Muscle of back (tissue), 11 donors: ENCODE data around the gene LRRC75A. TPM values are rescaled to one million over a fixed set of nuclear protein-coding genes. Genes with fewer than 3 reads are reported as not detected.

Source experiments
- DNase-seq, 3 donors: peaks; one replicate each; pipeline versions ENCODE4 v3.0.0 to v3.0.0-alpha.2; 2013
- polyA plus RNA-seq, 10 donors: library from polyadenylated mRNA; unstranded; fragments of 120-200 nt; gene quantifications; one replicate each; pipeline ENCODE4 v1.2.1, GENCODE V29; 2013; ENCODE audit not compliant: insufficient read length in 10 of 10

The LRRC75A gene
- polyA plus RNA-seq, 10 donors = 5.8 to 9.3 (median 6.7) TPM

DNA sequence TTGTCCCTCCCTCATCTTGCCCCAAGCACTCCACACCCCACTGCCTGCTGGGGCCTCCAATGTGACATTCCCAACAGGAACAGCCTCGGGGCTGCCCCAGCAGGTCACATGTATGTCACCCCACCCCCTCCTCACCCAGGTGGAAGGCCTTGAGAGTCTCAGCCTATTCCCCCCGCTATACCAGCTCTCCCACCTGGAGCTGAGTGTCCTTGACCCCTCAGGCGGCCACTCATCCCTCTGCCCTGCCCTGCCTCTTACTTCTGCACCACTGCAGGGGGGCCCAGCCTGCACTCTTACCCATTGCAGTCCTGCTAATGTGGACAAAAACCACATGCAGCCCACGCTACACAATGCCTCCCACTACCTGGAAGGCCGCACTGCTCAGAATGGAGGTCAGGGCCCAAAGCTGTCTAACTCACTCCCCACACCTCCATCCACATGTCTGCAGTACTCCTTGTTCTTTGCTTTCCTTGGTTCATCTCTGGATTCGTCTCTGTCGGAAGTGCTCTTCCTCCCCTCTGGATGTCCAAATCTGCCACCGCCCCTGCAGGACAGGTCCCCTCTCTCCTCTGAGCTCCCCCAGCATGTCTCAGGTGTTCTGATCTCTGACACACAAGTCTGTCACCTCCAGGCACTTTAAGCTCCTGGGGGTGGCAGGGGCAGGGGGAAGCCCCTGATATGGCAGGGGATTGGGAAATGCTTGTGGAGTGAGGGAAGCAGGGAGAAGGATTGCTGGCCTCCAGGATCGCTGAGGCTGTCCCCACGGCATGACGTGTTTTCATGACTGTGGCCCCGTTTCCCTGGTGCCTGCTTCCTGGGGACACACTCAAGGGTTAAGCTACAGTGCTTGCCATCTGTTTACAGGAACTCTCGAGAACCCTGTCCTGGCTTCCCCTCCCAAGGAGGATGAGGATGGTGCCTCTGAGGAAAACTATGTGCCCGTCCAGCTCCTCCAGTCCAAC is 55.8 kb downstream of the LRRC75A start:
- DNase-seq = no peak

DNA sequence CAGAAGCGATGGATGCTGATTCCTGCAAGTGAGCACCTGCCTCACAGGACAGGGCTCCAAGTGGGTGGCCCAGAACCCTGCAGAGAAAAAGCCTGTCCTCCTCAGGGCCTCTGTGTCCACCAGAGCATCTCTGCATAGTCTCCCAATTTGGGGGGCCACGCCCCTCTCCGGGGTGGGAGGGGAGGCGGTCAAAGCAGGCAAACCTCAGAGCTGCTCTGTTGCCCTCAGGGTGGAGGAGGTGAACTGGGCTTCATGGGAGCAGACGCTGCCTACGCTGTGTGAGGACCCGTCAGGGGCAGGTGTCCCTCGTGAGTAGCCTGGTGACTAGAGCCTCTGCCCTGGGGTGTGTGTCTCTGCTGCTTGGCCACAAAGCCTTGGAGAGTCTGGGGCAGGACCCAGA is 57.3 kb downstream of the LRRC75A start:
- DNase-seq = no peak

DNA sequence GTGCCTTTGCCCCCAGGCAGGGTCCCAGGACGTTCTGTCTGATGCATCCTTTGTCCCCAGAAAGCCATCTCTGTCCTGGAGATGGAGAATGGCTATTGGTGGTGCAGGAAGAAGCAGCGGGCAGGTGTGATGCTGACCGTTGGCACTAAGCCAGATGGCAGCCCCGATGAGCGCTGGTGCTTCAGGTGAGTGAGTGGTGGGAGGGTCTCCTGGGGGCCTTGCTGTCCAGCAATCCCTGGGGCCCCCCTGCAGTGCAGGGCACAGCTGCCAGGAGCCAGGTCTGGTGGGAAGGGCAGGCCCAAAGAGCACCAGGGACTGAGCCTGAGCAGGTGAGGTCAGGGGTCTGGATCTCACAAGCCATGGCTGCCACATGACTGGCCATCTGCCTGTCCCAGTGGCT is 58.5 kb downstream of the LRRC75A start:
- no peak for DNase-seq

DNA sequence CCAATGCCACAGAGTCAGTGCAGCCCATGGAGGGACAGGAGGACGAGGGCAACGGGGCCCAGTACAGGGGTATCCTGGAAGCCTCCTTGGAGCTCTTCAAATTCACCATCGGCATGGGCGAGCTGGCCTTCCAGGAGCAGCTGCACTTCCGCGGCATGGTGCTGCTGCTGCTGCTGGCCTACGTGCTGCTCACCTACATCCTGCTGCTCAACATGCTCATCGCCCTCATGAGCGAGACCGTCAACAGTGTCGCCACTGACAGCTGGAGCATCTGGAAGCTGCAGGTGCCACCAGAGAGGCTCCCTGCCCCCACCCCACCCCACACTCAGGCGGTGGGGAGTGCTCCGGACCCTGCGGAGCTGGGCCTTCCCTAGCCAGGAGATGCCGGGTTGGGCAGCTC is 60.0 kb downstream of the LRRC75A start:
- DNase-seq = no peak

DNA sequence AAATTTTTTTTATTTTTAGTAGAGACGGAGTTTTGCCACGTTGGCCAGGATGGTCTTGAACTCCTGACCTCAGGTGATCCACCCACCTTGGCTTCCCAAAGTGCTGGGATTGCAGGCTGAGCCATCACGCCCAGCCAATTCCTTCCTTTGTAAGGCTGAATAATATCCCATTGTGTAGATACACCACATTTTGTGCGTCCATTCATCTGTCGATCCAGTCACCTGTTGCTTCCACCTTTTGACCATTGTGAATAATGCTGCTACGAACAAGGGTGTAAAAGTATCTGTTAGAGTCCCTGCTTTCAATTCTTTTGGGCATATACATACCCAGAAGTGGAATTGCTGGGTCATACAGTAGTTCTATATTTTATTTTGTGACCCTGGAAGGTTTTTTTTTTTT is 61.3 kb downstream of the LRRC75A start:
- no peak for DNase-seq

DNA sequence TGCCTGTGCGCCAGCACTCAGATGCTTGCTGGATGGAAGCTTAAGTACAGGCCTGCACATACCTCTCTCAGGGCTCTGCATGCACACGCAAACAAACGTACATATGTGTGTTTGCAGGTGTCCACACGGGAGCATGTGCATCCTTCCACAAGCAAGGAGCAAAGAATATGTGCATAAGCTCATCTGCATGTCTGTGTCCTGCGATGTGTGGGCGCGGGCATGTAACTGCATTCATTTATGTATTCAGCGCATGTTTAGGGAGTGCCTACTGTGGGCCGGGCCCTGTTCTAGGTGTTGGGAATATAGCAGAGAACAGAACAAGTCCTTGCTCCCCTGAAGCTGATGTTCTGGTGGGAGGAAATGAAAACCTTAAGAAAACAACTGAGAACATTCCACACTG is 62.9 kb downstream of the LRRC75A start:
- no peak for DNase-seq

DNA sequence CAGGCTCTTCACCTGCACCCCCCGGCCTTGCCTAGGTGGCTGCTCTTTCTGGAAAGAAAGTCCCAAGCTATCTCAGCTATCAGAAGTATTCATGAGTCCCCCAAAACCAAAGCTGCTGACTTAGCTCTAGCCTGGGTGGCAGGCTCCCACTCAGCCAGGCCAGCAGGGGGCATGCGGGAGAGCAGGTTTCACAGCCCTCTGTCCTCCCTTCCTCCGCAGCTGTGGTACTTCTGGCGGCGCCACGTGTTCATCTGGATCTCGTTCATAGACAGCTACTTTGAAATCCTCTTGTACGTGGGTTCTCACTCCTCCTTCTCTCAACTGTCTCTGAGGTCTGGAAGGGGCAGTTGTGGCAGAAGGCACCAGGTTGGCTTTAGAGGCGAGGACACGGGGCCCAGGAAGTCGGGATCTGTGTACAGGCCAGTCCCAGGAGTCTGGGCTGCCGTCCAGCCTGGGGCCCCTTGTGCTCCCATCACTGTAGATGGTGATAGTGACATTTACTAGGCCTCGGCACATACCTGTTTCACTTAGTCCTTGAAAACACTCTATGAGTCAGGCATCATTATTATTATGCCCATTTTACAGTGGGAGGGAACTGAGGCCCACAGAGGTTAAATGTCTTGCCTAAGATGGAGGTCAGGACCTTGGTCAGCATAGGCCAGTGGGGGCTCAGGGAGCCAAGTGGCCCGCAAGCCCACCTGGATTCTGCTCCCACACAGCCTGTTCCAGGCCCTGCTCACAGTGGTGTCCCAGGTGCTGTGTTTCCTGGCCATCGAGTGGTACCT is 63.7 kb downstream of the LRRC75A start:
- DNase-seq = peak in 2 of 3 donors; percentile 46 to 67

DNA sequence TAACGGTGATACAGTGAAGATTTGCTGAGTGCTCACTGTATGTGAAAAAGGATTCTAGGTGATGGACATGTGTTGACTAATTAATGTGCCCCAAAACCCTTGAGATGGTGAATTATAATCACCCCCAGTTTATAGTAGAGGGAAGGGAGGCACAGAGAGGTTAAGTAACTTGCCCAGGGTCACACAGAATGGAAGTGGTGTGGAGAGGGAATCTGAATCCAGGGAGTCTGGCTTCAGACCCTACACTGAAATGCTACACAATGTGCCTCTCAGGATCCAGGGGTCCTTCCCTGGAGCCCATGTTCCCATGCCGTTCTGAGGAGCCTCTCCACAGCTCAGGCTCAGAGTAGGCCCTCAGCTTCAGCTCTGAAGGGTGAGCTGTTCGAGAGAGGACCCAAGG is 65.0 kb downstream of the LRRC75A start:
- DNase-seq = no peak

DNA sequence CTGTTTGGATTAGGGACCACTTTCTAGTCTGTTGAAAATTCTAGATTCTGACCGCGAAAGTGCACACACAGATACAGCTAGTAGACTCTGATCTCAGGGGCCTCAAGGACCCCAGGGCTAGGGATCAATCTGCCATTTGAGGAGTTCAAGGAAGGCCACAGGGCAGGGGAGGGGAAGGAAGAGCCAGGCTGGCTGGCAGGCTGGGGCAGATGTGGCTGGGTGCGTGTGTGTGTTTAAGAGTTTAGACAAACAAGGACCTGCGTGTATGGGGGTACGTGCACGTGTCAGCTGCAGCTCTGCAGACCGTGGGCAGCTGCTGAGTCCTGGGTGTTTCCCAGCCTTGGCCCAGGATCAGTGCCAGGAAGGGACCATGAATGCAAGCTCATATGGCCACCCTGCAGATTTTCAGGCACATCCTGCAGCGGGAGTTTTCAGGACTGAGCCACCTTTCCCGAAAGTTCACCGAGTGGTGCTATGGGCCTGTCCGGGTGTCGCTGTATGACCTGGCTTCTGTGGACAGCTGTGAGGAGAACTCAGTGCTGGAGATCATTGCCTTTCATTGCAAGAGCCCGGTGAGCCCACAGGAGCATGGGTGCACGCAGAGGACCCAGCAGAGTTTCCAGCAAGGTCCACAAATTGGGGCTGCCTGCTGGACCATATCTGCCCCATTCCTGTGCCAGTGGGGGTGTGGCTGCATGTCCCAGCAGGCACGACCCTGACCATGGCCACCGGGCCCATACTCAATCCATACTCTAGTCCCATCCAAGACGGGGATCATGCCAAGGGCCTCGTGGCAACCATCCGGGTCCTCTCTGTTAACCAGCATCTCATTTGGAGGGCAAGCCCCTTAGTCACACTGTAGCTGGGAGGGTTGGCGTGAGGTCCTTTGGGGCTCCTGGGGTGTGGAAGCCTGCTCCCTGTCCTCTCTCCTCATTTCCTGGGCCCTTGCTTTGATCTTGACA is 66.0 kb downstream of the LRRC75A start:
- peak in 1 of 3 donors; percentile 52 for DNase-seq

DNA sequence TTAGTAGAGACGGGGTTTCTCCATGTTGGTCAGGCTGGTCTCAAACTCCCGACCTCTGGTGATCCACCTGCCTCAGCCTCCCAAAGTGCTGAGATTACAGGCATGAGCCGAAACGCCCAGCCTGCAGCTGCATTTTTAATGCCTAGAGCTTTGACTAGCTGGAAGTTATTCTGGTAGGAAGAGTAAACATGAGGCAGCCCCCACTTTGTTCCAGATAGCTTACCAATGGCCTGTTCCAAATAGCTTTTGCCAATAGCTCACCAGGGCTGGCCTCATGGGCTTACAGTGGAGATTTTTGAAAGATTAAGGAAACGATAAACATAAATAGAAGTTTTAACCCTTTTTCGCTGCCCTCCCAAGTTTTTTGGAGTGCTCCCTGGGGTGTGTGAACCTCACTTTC is 66.8 kb downstream of the LRRC75A start:
- DNase-seq = no peak

DNA sequence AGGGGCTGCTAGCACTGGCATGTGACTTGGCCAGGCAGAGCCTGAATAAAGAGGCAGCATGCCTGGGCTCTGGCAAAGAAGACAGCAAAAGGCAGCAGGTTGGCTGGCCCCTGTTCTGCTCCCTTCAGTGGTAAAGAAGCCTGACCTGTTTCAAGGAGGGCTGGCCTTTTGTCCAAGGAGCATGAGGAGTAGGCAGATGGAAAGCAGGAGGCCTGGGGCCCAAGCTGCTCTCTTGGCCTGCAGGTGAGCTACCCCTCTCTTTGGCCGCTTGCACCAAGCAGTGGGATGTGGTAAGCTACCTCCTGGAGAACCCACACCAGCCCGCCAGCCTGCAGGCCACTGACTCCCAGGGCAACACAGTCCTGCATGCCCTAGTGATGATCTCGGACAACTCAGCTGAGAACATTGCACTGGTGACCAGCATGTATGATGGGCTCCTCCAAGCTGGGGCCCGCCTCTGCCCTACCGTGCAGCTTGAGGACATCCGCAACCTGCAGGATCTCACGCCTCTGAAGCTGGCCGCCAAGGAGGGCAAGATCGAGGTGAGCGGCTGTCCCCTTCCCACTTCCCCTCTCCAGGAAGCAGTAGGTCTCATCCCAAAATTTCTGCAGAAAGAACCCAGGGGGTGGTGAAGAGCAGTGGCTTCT is 68.6 kb downstream of the LRRC75A start:
- no peak for DNase-seq

DNA sequence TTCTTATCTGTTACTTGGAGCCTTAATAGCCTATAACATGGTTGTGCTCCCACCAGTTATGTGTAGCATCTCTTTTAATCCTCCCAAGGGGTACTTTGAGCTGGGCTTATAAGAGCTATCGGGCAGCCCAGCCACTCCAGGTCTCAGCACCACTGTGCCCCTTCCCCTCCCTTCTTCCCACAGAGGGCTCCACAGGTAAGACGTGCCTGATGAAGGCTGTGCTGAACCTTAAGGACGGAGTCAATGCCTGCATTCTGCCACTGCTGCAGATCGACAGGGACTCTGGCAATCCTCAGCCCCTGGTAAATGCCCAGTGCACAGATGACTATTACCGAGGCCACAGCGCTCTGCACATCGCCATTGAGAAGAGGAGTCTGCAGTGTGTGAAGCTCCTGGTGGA is 69.6 kb downstream of the LRRC75A start:
- DNase-seq = no peak

DNA sequence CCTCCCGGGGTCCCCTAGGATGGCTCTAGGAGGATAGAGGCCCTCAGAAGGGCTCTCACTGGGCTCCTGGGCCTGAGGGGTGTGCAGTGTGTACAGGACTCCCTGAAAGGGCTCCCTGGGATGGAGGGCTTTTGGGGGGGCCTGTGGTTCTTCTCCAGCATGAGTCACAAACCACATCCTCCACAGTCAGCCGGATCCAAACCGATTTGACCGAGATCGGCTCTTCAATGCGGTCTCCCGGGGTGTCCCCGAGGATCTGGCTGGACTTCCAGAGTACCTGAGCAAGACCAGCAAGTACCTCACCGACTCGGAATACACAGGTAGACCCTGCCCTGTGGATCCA is 72.1 kb downstream of the LRRC75A start:
- DNase-seq = peak in 1 of 3 donors; percentile 57

DNA sequence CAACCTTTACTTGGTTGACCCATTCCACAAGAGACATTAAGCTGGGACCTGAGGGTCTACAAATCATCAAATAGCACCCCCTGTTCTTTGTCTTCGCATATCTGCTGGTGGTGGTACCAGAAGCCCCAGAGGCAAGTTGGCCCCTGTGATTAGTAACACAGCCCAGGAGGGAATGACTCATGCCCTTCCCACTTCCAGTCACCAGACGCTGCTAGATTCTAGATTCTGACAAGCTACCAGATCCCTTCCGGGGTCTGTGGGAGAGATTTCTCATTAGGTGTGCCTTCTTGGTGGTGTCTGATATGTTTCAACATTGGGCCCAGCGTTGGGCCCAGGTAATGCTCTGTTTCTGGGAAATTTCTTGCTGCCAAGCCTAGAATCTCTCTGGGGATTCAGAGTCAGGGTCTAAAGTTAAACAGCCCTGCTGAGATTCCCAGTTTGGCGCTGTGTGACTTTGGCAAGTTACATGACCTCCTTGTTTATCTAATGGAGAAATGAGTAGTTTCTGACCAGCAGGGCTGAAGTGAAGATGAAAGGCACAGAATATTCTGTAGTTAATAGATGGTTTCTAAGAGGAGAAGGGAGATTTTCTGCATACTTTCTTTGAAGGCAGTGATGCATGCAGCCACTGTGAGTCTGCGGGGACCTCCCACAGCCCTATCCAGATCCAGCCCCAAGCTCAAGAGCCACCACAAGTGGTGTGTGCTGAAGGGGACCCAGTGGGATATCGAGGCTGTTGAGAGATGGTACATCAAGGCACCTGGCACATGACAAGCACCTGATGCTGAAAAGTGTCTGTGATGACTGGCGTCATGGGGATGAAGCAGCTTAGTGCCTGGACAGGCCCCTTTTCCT is 72.7 kb downstream of the LRRC75A start:
- peak in 1 of 3 donors; percentile 73 for DNase-seq

DNA sequence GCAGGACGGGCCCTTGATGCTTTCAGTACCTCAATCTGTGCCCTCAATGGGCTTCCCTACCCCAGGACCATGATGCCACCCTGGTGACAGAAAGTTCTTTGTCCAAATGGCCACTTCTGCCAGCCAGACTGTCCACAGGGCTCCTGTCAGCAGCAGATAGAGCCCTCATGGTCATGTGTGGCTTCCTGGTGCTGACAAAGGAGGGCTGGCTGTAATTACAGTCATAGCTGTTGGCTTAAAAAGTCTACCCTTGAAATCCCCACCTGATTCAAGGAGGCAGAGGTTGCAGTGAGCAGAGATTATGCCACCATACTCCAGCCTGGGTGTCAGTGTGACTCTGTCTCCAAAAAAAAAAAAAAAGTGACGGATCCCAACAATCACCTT is 73.3 kb downstream of the LRRC75A start:
- no peak for DNase-seq

DNA sequence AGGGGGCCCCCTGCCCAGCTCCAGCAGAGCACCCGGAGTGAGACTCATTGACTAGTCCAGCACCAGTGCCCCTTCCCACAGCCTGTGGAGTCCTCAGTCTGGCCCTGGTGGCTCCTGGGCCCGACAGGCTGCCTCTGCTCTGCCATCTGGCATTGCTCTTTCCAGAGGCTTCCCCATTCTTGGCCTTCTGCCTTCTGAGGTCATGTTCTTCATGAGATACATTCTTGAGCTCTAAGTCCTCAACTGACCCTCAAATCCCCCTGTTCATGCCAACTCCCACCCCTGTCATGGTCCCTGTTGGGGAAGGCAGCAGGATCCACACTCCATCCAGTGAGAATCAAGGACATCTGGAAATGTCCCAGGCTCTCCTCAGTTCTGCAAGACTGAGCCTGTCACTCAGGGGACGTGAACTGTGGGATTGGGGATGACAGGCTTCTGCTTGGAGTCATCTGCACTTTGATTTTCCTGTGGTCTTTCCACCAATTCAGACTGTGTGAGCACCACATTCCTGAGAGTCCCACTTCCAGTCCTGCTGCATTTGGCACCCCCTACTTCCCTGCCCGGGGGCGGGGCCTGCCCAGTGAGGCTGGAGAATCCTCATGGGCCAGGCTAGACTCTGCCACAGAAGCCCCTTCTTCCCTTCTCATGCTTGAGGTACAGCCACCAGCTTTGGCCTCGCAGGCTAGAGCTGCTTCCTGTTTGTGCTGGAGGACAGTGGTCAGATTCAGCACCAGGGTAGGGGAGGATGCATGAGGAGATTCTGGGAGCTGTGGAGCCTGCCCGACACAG is 73.9 kb downstream of the LRRC75A start:
- DNase-seq = no peak

DNA sequence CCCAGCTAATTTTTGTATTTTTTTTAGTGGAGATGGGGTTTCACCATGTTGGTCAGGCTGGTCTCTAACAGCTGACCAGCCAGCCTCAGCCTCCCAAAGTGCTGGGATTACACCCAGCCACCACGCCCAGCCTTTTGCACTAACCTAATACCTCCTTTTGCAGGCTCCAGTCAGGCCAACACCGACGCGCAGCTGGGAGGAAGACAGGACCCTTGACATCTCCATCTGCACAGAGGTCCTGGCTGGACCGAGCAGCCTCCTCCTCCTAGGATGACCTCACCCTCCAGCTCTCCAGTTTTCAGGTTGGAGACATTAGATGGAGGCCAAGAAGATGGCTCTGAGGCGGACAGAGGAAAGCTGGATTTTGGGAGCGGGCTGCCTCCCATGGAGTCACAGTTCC is 74.6 kb downstream of the LRRC75A start:
- DNase-seq = no peak

DNA sequence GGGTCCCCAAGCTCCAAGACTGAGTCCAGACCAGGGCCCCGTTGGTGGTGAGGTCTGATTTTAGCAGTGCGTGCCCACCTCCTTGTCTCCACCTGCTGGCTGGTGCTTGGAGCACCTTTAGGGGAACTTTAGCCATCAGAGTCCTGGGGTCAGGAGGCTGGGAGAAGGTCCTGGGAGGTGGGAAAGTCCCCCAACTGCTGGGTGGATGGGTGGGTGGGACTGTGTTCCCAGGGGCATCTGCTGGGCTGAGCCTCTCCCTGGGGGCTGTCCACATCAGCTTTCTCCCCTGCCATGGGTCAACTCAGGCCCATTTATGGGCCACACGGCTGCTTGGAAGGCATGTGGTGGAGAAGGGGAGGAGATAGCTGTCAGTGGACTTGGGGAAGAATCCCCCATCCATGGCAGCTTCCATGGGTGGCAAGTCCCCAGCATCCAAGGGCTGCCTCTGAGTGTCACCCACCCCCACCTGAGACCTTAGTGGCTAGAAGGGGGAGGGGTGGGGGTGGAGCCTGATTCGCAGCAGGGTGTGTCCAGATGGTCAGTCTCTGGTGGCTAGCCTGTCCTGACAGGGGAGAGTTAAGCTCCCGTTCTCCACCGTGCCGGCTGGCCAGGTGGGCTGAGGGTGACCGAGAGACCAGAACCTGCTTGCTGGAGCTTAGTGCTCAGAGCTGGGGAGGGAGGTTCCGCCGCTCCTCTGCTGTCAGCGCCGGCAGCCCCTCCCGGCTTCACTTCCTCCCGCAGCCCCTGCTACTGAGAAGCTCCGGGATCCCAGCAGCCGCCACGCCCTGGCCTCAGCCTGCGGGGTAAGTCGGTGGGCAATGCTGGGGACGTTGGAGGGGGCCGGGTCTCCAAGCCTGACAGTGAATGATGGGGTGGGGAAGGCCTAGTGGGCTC is 76.7 kb downstream of the LRRC75A start, which contains the start of gene TRPV2:
Gene TRPV2 (plus strand): TSS at position 541 of the 894 bp plus-strand sequence. CDS start 2,098 bp downstream, outside the sequence.
- no peak for DNase-seq
